HepG2 (cell line): Measurements from ENCODE around the gene CNPY4. TPM values are rescaled to one million over a fixed set of nuclear protein-coding genes. Genes with fewer than 3 reads are reported as not detected.

Experiments
- ATAC-seq: fragments of 200-7000 bp; cut with Tn5 transposase; 3 replicates; pipeline ENCODE4 v1.9.1; 2020; ENCODE audit warnings: mild to moderate bottlenecking, moderate library complexity
- BruUV-seq: library from RNA; stranded (reverse); fragments of 400-500 nt; replicated peaks from 2 replicates; lab custom pipeline; 2021; lab: Mats Ljungman, UMichigan
- CTCF ChIA-PET: fragments of 300-600 bp; formaldehyde crosslinking; extraction: SDS; loops from one replicate; lab custom pipeline; 2021; ENCODE audit warnings: low total read pairs, inconsistent platforms, low intra/inter-chr PET ratio; lab: Yijun Ruan, JAX
- POLR2A ChIA-PET: fragments of 350-600 bp; sonication (Branson Sonifier 250); formaldehyde crosslinking; loops from one replicate; lab custom pipeline; 2020; ENCODE audit warnings: antibody characterized with exemption, inconsistent platforms; lab: Yijun Ruan, JAX
- DNase-seq: peaks from one replicate; pipeline ENCODE4 v3.0.0-alpha.2; 2015; ENCODE audit warnings: low spot score
- FAIRE-seq: peaks from 3 replicates; lab custom pipeline; 2011; peaks lifted over from hg19 to GRCh38; lab: Jason Lieb, UNC
- H2AFZ ChIP-seq: one replicate; pipeline ENCODE4 v1.6.1; 2011; ENCODE audit warnings: low read length, inconsistent platforms
- H3K27ac ChIP-seq: fragments of 300-600 bp; 3 replicates; pipeline ENCODE4 v1.8.0; 2011; ENCODE audit warnings: mixed run types, mild to moderate bottlenecking, mixed read lengths, low read length, inconsistent platforms; ENCODE audit not compliant: insufficient read depth; ENCODE audit errors: extremely low read length
- H3K27me3 ChIP-seq, 2 experiments: fragments of 200-600 bp in 1 of 2; 2 replicates in 1 of 2; 3 replicates in 1 of 2; pipeline versions ENCODE4 v1.6.0 to v1.8.0; 2011; ENCODE audit warnings: low read length in 2 of 2, mild to moderate bottlenecking in 2 of 2, moderate library complexity in 2 of 2, inconsistent platforms in 1 of 2; ENCODE audit not compliant: insufficient read depth in 2 of 2, control insufficient read depth in 1 of 2
- H3K36me3 ChIP-seq, 2 experiments: fragments of 200-600 bp in 1 of 2; replicated peaks in 1 of 2; 2 replicates in 1 of 2; 3 replicates in 1 of 2; pipeline versions ENCODE4 v1.5.1 to v1.8.0; 2011; ENCODE audit warnings: low read length in 2 of 2, inconsistent platforms in 1 of 2; ENCODE audit not compliant: insufficient read depth in 2 of 2, control insufficient read depth in 1 of 2
- H3K4me1 ChIP-seq: 2 replicates; pipeline ENCODE4 v1.5.1; 2012; ENCODE audit warnings: low read length, inconsistent platforms; ENCODE audit not compliant: insufficient read depth
- H3K4me2 ChIP-seq: 2 replicates; pipeline ENCODE4 v1.6.0; 2011; ENCODE audit warnings: low read depth, low read length, inconsistent platforms
- H3K4me3 ChIP-seq, 3 experiments: fragments of 200-600 bp in 1 of 3; sonication (generic), shearing (Covaris generic) in 1 of 3; replicated peaks in 1 of 3; 2 replicates each; pipeline ENCODE4 v1.5.1; 2011 to 2016; ENCODE audit warnings: low read length in 3 of 3, inconsistent platforms in 2 of 3, low read depth in 2 of 3, mild to moderate bottlenecking in 2 of 3, control low read depth in 1 of 3, mixed read lengths in 1 of 3; ENCODE audit not compliant: insufficient read depth in 1 of 3
- H3K79me2 ChIP-seq: one replicate; pipeline ENCODE4 v1.6.1; 2011; ENCODE audit warnings: low read length, inconsistent platforms; ENCODE audit not compliant: insufficient read depth
- H3K9ac ChIP-seq: 2 replicates; pipeline ENCODE4 v1.6.0; 2011; ENCODE audit warnings: mild to moderate bottlenecking, low read depth, low read length, inconsistent platforms; ENCODE audit not compliant: insufficient read depth
- H3K9me3 ChIP-seq: 2 replicates; pipeline ENCODE4 v1.5.1; 2012; ENCODE audit warnings: mild to moderate bottlenecking, low read length
- H4K20me1 ChIP-seq: 2 replicates; pipeline ENCODE4 v1.6.0; 2011; ENCODE audit warnings: inconsistent platforms, mild to moderate bottlenecking, low read length, moderate library complexity; ENCODE audit not compliant: insufficient read depth
- ATM ChIP-seq: fragments of 450-650 bp; IDR thresholded peaks from 2 replicates; pipeline ENCODE4 v1.7.1; 2017; ENCODE audit warnings: mild to moderate bottlenecking, borderline replicate concordance
- FOXA3 ChIP-seq: IDR thresholded peaks from 2 replicates; pipeline ENCODE4 v1.6.1; 2016; ENCODE audit warnings: missing genetic modification reagents, missing compliant biosample characterization
- HIVEP1 ChIP-seq: sonication (generic); formaldehyde crosslinking; IDR thresholded peaks from 2 replicates; pipeline ENCODE4 v1.4.0; 2020; ENCODE audit warnings: mild to moderate bottlenecking, missing genetic modification reagents
- KDM4B ChIP-seq: sonication (generic); formaldehyde crosslinking; IDR thresholded peaks from 2 replicates; pipeline ENCODE4 v1.4.0; 2020; ENCODE audit warnings: missing genetic modification reagents
- SRY ChIP-seq: sonication (generic); formaldehyde crosslinking; IDR thresholded peaks from 2 replicates; pipeline ENCODE4 v1.8.0; 2022; ENCODE audit warnings: mild to moderate bottlenecking, missing genetic modification reagents
- TOE1 ChIP-seq: sonication (generic); formaldehyde crosslinking; IDR thresholded peaks from 2 replicates; pipeline ENCODE4 v1.4.0; 2020; ENCODE audit warnings: mild to moderate bottlenecking, missing genetic modification reagents
- ZNF354B ChIP-seq: sonication (generic); formaldehyde crosslinking; IDR thresholded peaks from 2 replicates; pipeline ENCODE4 v1.8.0; 2022; ENCODE audit warnings: mild to moderate bottlenecking, missing genetic modification reagents
- ZNF629 ChIP-seq: sonication (generic); formaldehyde crosslinking; conservative IDR thresholded peaks from 2 replicates; pipeline ENCODE4 v1.5.0; 2020; ENCODE audit warnings: missing genetic modification reagents
- ZNF768 ChIP-seq: sonication (generic); formaldehyde crosslinking; IDR thresholded peaks from 2 replicates; pipeline ENCODE4 v1.4.0; 2020; ENCODE audit warnings: missing genetic modification reagents
- ZNF773 ChIP-seq: sonication (generic); formaldehyde crosslinking; IDR thresholded peaks from 2 replicates; pipeline ENCODE4 v1.4.0; 2020; ENCODE audit warnings: missing genetic modification reagents, borderline replicate concordance
- ZSCAN30 ChIP-seq: sonication (generic); formaldehyde crosslinking; IDR thresholded peaks from 2 replicates; pipeline ENCODE4 v1.5.0; 2020; ENCODE audit warnings: mild to moderate bottlenecking, missing genetic modification reagents
- WGBS: methylation state at CpG from one replicate; pipeline ENCODE4 v1.1.6; 2017; ENCODE audit warnings: low lambda C conversion rate; 5-methylcytosine and 5-hydroxymethylcytosine counted together
- in situ Hi-C: cut with HindIII; loops from 2 replicates; pipeline ENCODE4 v1.10.0; 2017; ENCODE audit warnings: low pct_unique_long_range_greater_than_20kb; ENCODE audit not compliant: extremely low pct_ligation_motif_present
- intact Hi-C: fragments of 100-400 bp; cut with micrococcal nuclease; formaldehyde crosslinking; loops from one replicate; pipeline ENCODE4 v1.10.0; 2022; ENCODE audit not compliant: unreplicated experiment
- polyA plus RNA-seq, 8 experiments: library from polyadenylated mRNA; depleted of rRNA in 3 of 8; stranded (reverse) in 7 of 8; unstranded in 1 of 8; fragments of >200 nt; fragmentation: Illumina TruSeq in 4 of 8; extraction: Trizol in 4 of 8; gene quantifications; 2 replicates each; pipeline versions ENCODE4 v1.2.1 to v1.2.3, GENCODE V29; 2011 to 2016; ENCODE audit warnings: low read depth in 4 of 8, missing spikeins in 1 of 8, mixed read lengths in 1 of 8; ENCODE audit not compliant: insufficient read depth in 1 of 8
- total RNA-seq, 5 experiments: library from RNA; depleted of rRNA; stranded (reverse); fragments of >200 nt; fragmentation: Illumina TruSeq; extraction: Trizol; gene quantifications; 2 replicates each; pipeline ENCODE4 v1.2.3, GENCODE V29; 2016; ENCODE audit warnings: low read depth in 1 of 5
- TF ChIP-seq, protein P1 (sequence below): IDR thresholded peaks from 2 replicates; pipeline ENCODE4 v1.6.1; 2016; ENCODE audit warnings: low read depth, missing genetic modification reagents, missing compliant biosample characterization

The CNPY4 gene
- total and polyA plus RNA-seq, 2 of the 13 experiments (the other 11 are each of a cell fraction or from before 2014, with no cell fraction given), result 6.2 to 12.7 TPM

DNA sequence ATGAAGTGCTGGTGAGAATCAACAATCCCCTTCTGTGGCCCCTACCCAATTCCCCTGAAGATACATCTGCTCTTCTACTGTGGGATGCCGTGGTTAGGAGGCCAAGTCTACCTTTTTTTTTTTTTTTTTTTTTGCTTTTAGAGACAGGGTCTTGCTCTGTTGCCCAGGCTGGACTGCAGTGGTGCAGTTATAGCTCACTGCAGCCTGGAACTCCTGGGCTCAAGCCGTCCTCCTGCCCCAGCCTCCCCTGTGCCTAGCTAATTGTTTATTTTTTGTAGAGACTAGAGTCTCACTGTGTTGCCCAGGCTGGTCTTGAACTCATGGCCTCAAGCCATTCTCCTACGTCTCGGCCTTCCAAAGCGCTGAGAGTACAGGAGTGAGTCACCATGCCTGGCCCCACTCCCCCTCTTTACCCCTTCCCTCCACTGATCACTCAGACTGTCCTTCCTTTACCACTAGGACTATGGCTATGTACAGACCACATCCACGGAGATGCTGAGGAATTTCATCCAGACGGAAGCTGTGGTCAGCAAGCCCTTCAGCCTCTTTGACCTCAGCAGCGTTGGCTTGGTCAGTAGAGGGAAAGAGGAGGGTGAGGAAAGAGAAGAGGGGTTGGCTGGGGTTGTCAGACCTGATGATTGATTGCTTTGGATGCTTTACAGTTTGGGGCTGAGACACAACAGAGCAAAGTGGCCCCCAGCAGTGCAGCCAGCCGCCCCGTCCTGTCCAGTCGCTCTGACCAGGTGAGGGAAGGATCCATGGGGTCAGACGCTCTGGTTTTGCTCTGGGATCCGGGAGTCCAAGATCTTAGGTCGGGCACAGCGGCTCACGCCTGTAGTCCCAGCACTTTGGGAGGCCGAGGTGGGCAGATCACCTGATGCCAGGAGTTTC, 16.2 kb upstream of the CNPY4 start:
- ChIA-PET CTCF (no interaction called here), POLR2A (interaction anchor here (2.9 to 3.5 kb wide), 3 partner anchors 17 to 22 kb away, joined by 21 to 48 read pairs (median 24); partner anchors contain the start of genes CNPY4 and MBLAC1)
- ATAC-seq (no peak), FAIRE-seq (no peak), DNase-seq (no peak)
- no peak overlapping the region for H3K4me2 ChIP-seq
- 97% methylated on average over 15 of the region's 17 CpGs for WGBS
- no peak overlapping the region for H2AFZ ChIP-seq
- intact Hi-C loops (no loop called here), in situ Hi-C loops (no loop called here)
- H3K4me3 ChIP-seq, result no peak overlapping the region
- H3K36me3 ChIP-seq, result peaks cover 14 to 28% of the 10 kb centered on the region in 2 experiments
- H3K27me3 ChIP-seq, result no peaks in the 10 kb centered on the region
- H4K20me1 ChIP-seq, result no peaks in the 10 kb centered on the region; the same call in 1 of the 2 replicates
- no peak overlapping the region for H3K9ac ChIP-seq
- BruUV-seq, result no TSS peak
- peaks cover 22% of the 10 kb centered on the region for H3K4me1 ChIP-seq
- H3K27ac ChIP-seq, result no peak overlapping the region
- no peaks in the 10 kb centered on the region for H3K9me3 ChIP-seq
- H3K79me2 ChIP-seq, result peaks cover 23% of the 10 kb centered on the region
- TF ChIP-seq TOE1 (CRISPR knock-in tag), result no peak
- no peak for TF ChIP-seq FOXA3 (CRISPR knock-in tag)
- TF ChIP-seq HIVEP1 (CRISPR knock-in tag), result no peak
- TF ChIP-seq ZNF768 (CRISPR knock-in tag), result no peak
- TF ChIP-seq ZSCAN30 (CRISPR knock-in tag), result no peak
- TF ChIP-seq ZNF629 (CRISPR knock-in tag), result no peak
- TF ChIP-seq, protein P1, sequence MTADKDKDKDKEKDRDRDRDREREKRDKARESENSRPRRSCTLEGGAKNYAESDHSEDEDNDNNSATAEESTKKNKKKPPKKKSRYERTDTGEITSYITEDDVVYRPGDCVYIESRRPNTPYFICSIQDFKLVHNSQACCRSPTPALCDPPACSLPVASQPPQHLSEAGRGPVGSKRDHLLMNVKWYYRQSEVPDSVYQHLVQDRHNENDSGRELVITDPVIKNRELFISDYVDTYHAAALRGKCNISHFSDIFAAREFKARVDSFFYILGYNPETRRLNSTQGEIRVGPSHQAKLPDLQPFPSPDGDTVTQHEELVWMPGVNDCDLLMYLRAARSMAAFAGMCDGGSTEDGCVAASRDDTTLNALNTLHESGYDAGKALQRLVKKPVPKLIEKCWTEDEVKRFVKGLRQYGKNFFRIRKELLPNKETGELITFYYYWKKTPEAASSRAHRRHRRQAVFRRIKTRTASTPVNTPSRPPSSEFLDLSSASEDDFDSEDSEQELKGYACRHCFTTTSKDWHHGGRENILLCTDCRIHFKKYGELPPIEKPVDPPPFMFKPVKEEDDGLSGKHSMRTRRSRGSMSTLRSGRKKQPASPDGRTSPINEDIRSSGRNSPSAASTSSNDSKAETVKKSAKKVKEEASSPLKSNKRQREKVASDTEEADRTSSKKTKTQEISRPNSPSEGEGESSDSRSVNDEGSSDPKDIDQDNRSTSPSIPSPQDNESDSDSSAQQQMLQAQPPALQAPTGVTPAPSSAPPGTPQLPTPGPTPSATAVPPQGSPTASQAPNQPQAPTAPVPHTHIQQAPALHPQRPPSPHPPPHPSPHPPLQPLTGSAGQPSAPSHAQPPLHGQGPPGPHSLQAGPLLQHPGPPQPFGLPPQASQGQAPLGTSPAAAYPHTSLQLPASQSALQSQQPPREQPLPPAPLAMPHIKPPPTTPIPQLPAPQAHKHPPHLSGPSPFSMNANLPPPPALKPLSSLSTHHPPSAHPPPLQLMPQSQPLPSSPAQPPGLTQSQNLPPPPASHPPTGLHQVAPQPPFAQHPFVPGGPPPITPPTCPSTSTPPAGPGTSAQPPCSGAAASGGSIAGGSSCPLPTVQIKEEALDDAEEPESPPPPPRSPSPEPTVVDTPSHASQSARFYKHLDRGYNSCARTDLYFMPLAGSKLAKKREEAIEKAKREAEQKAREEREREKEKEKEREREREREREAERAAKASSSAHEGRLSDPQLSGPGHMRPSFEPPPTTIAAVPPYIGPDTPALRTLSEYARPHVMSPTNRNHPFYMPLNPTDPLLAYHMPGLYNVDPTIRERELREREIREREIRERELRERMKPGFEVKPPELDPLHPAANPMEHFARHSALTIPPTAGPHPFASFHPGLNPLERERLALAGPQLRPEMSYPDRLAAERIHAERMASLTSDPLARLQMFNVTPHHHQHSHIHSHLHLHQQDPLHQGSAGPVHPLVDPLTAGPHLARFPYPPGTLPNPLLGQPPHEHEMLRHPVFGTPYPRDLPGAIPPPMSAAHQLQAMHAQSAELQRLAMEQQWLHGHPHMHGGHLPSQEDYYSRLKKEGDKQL (CRISPR knock-in tag), result no peak
- no peak for TF ChIP-seq ZNF354B (CRISPR knock-in tag)
- no peak for TF ChIP-seq KDM4B (CRISPR knock-in tag)
- TF ChIP-seq SRY (CRISPR knock-in tag), result no peak
- no peak for TF ChIP-seq ZNF773
- no peak for TF ChIP-seq ATM
